WI38 (cell line): ENCODE results near the gene STEAP3.

Experiments used
- H3K4me3 ChIP-seq: 2 replicates; pipeline ENCODE4 v1.5.1; 2011; ENCODE audit warnings: low read depth, mild to moderate bottlenecking, control low read depth, low read length
- CTCF ChIP-seq: IDR thresholded peaks from 2 replicates; pipeline ENCODE4 v1.5.1; 2012; ENCODE audit warnings: low read depth, mild to moderate bottlenecking, control low read depth, low read length

Gene STEAP3

GRCh38 chr2:119257198-119257597, 33.6 kb downstream of the STEAP3 start:
- no peak overlapping the region for H3K4me3 ChIP-seq
- TF ChIP-seq CTCF: no peak

GRCh38 chr2:119259296-119259860, 35.7 kb downstream of the STEAP3 start:
- no peak for TF ChIP-seq CTCF
- H3K4me3 ChIP-seq: no peak overlapping the region

- no peak for TF ChIP-seq CTCF
- no peak overlapping the region for H3K4me3 ChIP-seq
Measured at GRCh38 chr2:119260646-119261492, 37.2 kb downstream of the STEAP3 start.

GRCh38 chr2:119261493-119262225, 38.0 kb downstream of the STEAP3 start:
- TF ChIP-seq CTCF: no peak

GRCh38 chr2:119263025-119263424, 39.4 kb downstream of the STEAP3 start:
- TF ChIP-seq CTCF: no peak
- H3K4me3 ChIP-seq: no peak overlapping the region

More at GRCh38 chr2:119261493-119262225, 38.0 kb downstream of the STEAP3 start:
- no peak overlapping the region for H3K4me3 ChIP-seq

GRCh38 chr2:119263656-119264055, 40.0 kb downstream of the STEAP3 start:
- TF ChIP-seq CTCF: no peak

More at GRCh38 chr2:119263656-119264055, 40.0 kb downstream of the STEAP3 start:
- no peak overlapping the region for H3K4me3 ChIP-seq
